SK-N-MC (cell line): ENCODE results near the gene HBG1.
"Not testable (repeated sequence)": the region's sequence is repeated elsewhere in the genome, so short reads cannot be mapped to it uniquely, and the experiment has no call there.

ENCODE experiments used
- DNase-seq: peaks from one replicate; pipeline ENCODE4 v3.0.0-alpha.2; 2011; ENCODE audit warnings: low read depth, low spot score
- H3K27ac ChIP-seq: fragments of 200-600 bp; sonication (generic); 2 replicates; pipeline ENCODE4 v1.5.1; 2016; ENCODE audit warnings: mixed run types
- H3K36me3 ChIP-seq: fragments of 200-600 bp; sonication (generic); 2 replicates; pipeline ENCODE4 v1.6.1; 2017; ENCODE audit warnings: antibody characterized with exemption, low read length, mixed read lengths; ENCODE audit not compliant: insufficient read depth
- H3K4me3 ChIP-seq: fragments of 200-600 bp; sonication (generic); 2 replicates; pipeline ENCODE4 v1.5.1; 2016
- H3K9ac ChIP-seq: fragments of 200-600 bp; sonication (generic); 2 replicates; pipeline ENCODE4 v1.8.0; 2017; ENCODE audit warnings: mixed run types, mixed read lengths; ENCODE audit not compliant: insufficient read length
- H3K9me3 ChIP-seq: fragments of 200-600 bp; sonication (generic); 2 replicates; pipeline ENCODE4 v1.6.1; 2017; ENCODE audit warnings: low read depth, mild to moderate bottlenecking, antibody characterized with exemption, low read length, moderate library complexity, mixed read lengths
- EZH2 ChIP-seq: fragments of 200-600 bp; sonication (generic); IDR thresholded peaks from one replicate; pipeline ENCODE4 v1.6.1; 2017; ENCODE audit warnings: antibody characterized with exemption
- FOXP2 ChIP-seq: optimal IDR thresholded peaks from 2 replicates; pipeline ENCODE3; 2011; ENCODE audit warnings: mild to moderate bottlenecking, moderate library complexity; ENCODE audit not compliant: insufficient read depth; ENCODE audit errors: extremely low read length, control extremely low read depth
- POLR2AphosphoS5 ChIP-seq: IDR thresholded peaks from 2 replicates; pipeline ENCODE4 v1.6.1; 2012; ENCODE audit warnings: mild to moderate bottlenecking, low read depth, low read length, borderline replicate concordance

Gene HBG1

GRCh38 chr11:5252192-5252918 lies 2.7 kb upstream of the HBG1 start:
- DNase-seq = no peak
- TF ChIP-seq EZH2 (no peak), POLR2AphosphoS5 (no peak), FOXP2 (no peak)
- H3K9ac ChIP-seq = no peak overlapping the region

GRCh38 chr11:5251746-5252145 lies 2.1 kb upstream of the HBG1 start:
- Histone ChIP-seq H3K9ac (no peak overlapping the region), H3K27ac (no peak overlapping the region), H3K4me3 (no peak overlapping the region), H3K9me3 (no peaks in the 10 kb centered on the region), H3K36me3 (no peaks in the 10 kb centered on the region)
- no peak for TF ChIP-seq EZH2
- TF ChIP-seq FOXP2 = no peak
- TF ChIP-seq POLR2AphosphoS5 = no peak
- DNase-seq = no peak

More at GRCh38 chr11:5252192-5252918, 2.7 kb upstream of the HBG1 start:
- Histone ChIP-seq H3K36me3 (no peaks in the 10 kb centered on the region), H3K4me3 (no peak overlapping the region), H3K27ac (no peak overlapping the region), H3K9me3 (no peaks in the 10 kb centered on the region)

DNA sequence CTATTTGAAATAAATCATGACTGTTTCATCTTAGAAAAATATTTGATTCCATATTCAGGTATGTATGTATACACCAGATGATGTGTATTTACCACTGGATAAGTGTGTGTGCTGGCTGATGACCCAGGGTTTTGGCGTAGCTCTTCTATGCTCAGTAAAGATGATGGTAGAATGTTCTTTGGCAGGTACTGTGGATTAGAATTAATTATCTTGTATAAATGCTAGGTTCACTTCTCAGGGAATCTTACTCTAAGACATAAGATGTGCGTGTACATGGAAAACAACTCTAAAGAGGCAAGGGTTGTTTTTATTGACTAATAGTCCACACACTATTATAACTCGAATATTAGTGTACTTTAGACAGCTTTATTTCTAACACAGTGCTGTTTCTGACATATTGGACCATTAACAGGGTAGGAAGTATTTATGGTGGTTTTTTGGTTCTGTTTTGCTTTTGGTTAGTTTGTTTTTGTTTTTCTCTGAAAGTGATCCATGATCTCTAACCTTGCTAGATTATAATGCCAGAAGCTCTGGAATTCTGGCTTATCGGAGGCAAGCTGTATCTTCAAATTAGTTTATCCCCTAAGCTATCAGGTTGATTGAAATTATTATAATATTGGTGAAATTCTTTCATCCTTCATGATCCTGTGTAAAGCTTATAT lies 1.0 kb upstream of the HBG1 start:
- no peak overlapping the region for H3K4me3 ChIP-seq

GRCh38 chr11:5248498-5248897 lies 1.2 kb downstream of the HBG1 start:
- H3K27ac ChIP-seq, H3K4me3 ChIP-seq, DNase-seq, H3K9ac ChIP-seq, H3K36me3 ChIP-seq, H3K9me3 ChIP-seq: not testable (repeated sequence)

More for the DNA sequence above, 1.0 kb upstream of the HBG1 start:
- DNase-seq = no peak
- no peak overlapping the region for H3K27ac ChIP-seq
- H3K9ac ChIP-seq = no peak overlapping the region
- no peaks in the 10 kb centered on the region for H3K9me3 ChIP-seq
- H3K36me3 ChIP-seq = no peaks in the 10 kb centered on the region
- no peak for TF ChIP-seq POLR2AphosphoS5

- no peaks in the 10 kb centered on the region for H3K36me3 ChIP-seq
- H3K27ac ChIP-seq = no peak overlapping the region
- H3K9ac ChIP-seq = no peak overlapping the region
- H3K9me3 ChIP-seq = no peaks in the 10 kb centered on the region
- H3K4me3 ChIP-seq = no peak overlapping the region
- DNase-seq = no peak
- TF ChIP-seq POLR2AphosphoS5 (no peak), EZH2 (no peak)
Observed at GRCh38 chr11:5247472-5248192, 2.0 kb downstream of the HBG1 start.

- Histone ChIP-seq H3K9ac (no peak overlapping the region), H3K27ac (no peak overlapping the region), H3K36me3 (no peaks in the 10 kb centered on the region), H3K4me3 (no peak overlapping the region), H3K9me3 (no peaks in the 10 kb centered on the region)
- no peak for TF ChIP-seq POLR2AphosphoS5
- TF ChIP-seq EZH2 = no peak
- no peak for TF ChIP-seq FOXP2
- no peak for DNase-seq
Observed at GRCh38 chr11:5246772-5247471, 2.7 kb downstream of the HBG1 start.

DNA sequence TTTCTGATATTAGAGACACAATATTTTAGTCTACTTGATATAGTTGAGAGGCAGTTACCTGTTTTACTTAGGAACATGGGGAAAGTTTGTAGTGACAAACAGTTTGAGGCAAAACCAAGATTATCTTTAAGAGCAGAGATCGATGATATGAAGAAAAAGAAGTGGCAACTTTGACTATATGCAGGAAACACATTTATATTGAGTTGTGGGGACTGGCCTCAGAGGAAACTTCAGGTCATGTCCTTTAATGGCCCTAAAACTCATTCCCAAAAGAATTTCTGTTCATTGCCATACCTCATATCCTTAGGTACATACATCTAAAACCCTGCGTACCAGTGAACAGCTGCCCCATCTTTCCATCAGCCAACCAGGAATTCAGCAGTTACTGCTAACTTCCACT lies 4.5 kb downstream of the HBG1 start:
- Histone ChIP-seq H3K9ac (no peak overlapping the region), H3K36me3 (no peaks in the 10 kb centered on the region), H3K27ac (no peak overlapping the region), H3K9me3 (no peaks in the 10 kb centered on the region), H3K4me3 (no peak overlapping the region)
- DNase-seq = no peak
- TF ChIP-seq POLR2AphosphoS5 = no peak
- TF ChIP-seq EZH2 = no peak
- TF ChIP-seq FOXP2 = no peak

- Histone ChIP-seq H3K4me3 (no peak overlapping the region), H3K27ac (no peak overlapping the region), H3K9ac (no peak overlapping the region), H3K9me3 (no peaks in the 10 kb centered on the region), H3K36me3 (no peaks in the 10 kb centered on the region)
- DNase-seq = no peak
- TF ChIP-seq POLR2AphosphoS5 (no peak), EZH2 (no peak), FOXP2 (no peak)
Observed at GRCh38 chr11:5243816-5244180, 5.9 kb downstream of the HBG1 start.
